ENCODE data around the gene PRKN.

- TF ChIP-seq ZNF75A (CRISPR knock-in tag; IDR thresholded peaks at IDR 0.05) (no peak), POLR2A (conservative IDR thresholded peaks at IDR 0.05) (no peak), POLR2AphosphoS5 (IDR thresholded peaks at IDR 0.05; ENCODE audit: control insufficient read depth, insufficient read depth, low read depth, low read length) (no peak), HDAC2 (IDR thresholded peaks at IDR 0.05) (no peak), HMGN3 (IDR thresholded peaks at IDR 0.05; ENCODE audit: borderline replicate concordance, extremely low read depth, insufficient read length, low read depth, low read length) (no peak), ZNF408 (CRISPR knock-in tag; IDR thresholded peaks at IDR 0.05; ENCODE audit: low read depth) (no peak), ZBTB9 (CRISPR knock-in tag; IDR thresholded peaks at IDR 0.05) (no peak), RBBP5 (IDR thresholded peaks at IDR 0.05; ENCODE audit: borderline replicate concordance, insufficient read depth, low read length, poor library complexity, severe bottlenecking) (no peak), ZZZ3 (IDR thresholded peaks at IDR 0.05) (no peak), SMC3 (conservative IDR thresholded peaks at IDR 0.05; ENCODE audit: insufficient read depth, low read depth, low read length) (no peak)
- TF ChIP-seq, protein P1, sequence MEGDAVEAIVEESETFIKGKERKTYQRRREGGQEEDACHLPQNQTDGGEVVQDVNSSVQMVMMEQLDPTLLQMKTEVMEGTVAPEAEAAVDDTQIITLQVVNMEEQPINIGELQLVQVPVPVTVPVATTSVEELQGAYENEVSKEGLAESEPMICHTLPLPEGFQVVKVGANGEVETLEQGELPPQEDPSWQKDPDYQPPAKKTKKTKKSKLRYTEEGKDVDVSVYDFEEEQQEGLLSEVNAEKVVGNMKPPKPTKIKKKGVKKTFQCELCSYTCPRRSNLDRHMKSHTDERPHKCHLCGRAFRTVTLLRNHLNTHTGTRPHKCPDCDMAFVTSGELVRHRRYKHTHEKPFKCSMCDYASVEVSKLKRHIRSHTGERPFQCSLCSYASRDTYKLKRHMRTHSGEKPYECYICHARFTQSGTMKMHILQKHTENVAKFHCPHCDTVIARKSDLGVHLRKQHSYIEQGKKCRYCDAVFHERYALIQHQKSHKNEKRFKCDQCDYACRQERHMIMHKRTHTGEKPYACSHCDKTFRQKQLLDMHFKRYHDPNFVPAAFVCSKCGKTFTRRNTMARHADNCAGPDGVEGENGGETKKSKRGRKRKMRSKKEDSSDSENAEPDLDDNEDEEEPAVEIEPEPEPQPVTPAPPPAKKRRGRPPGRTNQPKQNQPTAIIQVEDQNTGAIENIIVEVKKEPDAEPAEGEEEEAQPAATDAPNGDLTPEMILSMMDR (IDR thresholded peaks at IDR 0.05 in 2 of 3, conservative IDR thresholded peaks at IDR 0.05 in 1 of 3; ENCODE audit: insufficient read depth in 2 of 3, low read depth in 1 of 3, low read length in 3 of 3): no peak
- TF ChIP-seq, protein P2, sequence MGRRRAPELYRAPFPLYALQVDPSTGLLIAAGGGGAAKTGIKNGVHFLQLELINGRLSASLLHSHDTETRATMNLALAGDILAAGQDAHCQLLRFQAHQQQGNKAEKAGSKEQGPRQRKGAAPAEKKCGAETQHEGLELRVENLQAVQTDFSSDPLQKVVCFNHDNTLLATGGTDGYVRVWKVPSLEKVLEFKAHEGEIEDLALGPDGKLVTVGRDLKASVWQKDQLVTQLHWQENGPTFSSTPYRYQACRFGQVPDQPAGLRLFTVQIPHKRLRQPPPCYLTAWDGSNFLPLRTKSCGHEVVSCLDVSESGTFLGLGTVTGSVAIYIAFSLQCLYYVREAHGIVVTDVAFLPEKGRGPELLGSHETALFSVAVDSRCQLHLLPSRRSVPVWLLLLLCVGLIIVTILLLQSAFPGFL (CRISPR knock-in tag; IDR thresholded peaks at IDR 0.05): no peak
- TF ChIP-seq, protein P3, sequence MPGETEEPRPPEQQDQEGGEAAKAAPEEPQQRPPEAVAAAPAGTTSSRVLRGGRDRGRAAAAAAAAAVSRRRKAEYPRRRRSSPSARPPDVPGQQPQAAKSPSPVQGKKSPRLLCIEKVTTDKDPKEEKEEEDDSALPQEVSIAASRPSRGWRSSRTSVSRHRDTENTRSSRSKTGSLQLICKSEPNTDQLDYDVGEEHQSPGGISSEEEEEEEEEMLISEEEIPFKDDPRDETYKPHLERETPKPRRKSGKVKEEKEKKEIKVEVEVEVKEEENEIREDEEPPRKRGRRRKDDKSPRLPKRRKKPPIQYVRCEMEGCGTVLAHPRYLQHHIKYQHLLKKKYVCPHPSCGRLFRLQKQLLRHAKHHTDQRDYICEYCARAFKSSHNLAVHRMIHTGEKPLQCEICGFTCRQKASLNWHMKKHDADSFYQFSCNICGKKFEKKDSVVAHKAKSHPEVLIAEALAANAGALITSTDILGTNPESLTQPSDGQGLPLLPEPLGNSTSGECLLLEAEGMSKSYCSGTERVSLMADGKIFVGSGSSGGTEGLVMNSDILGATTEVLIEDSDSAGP (CRISPR knock-in tag; IDR thresholded peaks at IDR 0.05): no peak
- TF ChIP-seq, protein P4, sequence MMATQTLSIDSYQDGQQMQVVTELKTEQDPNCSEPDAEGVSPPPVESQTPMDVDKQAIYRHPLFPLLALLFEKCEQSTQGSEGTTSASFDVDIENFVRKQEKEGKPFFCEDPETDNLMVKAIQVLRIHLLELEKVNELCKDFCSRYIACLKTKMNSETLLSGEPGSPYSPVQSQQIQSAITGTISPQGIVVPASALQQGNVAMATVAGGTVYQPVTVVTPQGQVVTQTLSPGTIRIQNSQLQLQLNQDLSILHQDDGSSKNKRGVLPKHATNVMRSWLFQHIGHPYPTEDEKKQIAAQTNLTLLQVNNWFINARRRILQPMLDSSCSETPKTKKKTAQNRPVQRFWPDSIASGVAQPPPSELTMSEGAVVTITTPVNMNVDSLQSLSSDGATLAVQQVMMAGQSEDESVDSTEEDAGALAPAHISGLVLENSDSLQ (IDR thresholded peaks at IDR 0.05): no peak
Measured at GRCh38 chr6:161749576-161749975, 978.0 kb downstream of the PRKN start.
